Left kidney (tissue), 2 donors: Measurements from ENCODE around the gene PRSS50. TPM values are rescaled to one million over a fixed set of nuclear protein-coding genes. Genes with fewer than 3 reads are reported as not detected.

Experiments used
- DNase-seq: peaks from one replicate; pipeline ENCODE4 v3.0.0-alpha.2; 2013
- polyA plus RNA-seq: library from polyadenylated mRNA; unstranded; fragments of 120-200 nt; gene quantifications from one replicate; pipeline ENCODE4 v1.2.1, GENCODE V29; 2013; ENCODE audit not compliant: insufficient read length

Gene PRSS50
- polyA plus RNA-seq, 1 donor = 3.2 TPM

GRCh38 chr3:46725621-46726314 lies 8.1 kb upstream of the PRSS50 start:
- no peak for DNase-seq

- DNase-seq = no peak
Observed at GRCh38 chr3:46724424-46724823, 6.8 kb upstream of the PRSS50 start.

- no peak for DNase-seq
Observed at GRCh38 chr3:46722443-46722842, 4.8 kb upstream of the PRSS50 start.

- DNase-seq = no peak
Observed at GRCh38 chr3:46721009-46721408, 3.3 kb upstream of the PRSS50 start.

- DNase-seq = no peak
Observed at GRCh38 chr3:46719735-46720271, 2.1 kb upstream of the PRSS50 start.

- no peak for DNase-seq
Observed at GRCh38 chr3:46719044-46719565, 1.4 kb upstream of the PRSS50 start.

- DNase-seq = no peak
Observed at GRCh38 chr3:46716461-46717441, 918 bp downstream of the PRSS50 start.

- no peak for DNase-seq
Observed at GRCh38 chr3:46715507-46716175, 2.0 kb downstream of the PRSS50 start.

GRCh38 chr3:46714728-46715506 lies 2.8 kb downstream of the PRSS50 start:
- DNase-seq = no peak

GRCh38 chr3:46713898-46714552 lies 3.6 kb downstream of the PRSS50 start:
- DNase-seq = no peak

- no peak for DNase-seq
Observed at GRCh38 chr3:46713050-46713897, 4.4 kb downstream of the PRSS50 start.

- DNase-seq = no peak
Observed at GRCh38 chr3:46712191-46713049, 5.2 kb downstream of the PRSS50 start.

- DNase-seq = no peak
Observed at GRCh38 chr3:46711760-46712159, 5.9 kb downstream of the PRSS50 start.

- DNase-seq = no peak
Observed at GRCh38 chr3:46711305-46711704, 6.4 kb downstream of the PRSS50 start.

- DNase-seq = no peak
Observed at GRCh38 chr3:46710671-46711295, 6.9 kb downstream of the PRSS50 start.

GRCh38 chr3:46710229-46710628 lies 7.4 kb downstream of the PRSS50 start:
- DNase-seq = no peak

- no peak for DNase-seq
Observed at GRCh38 chr3:46709721-46710120, 7.9 kb downstream of the PRSS50 start.

GRCh38 chr3:46709157-46709654 lies 8.5 kb downstream of the PRSS50 start:
- DNase-seq = no peak
